Psoas muscle (tissue), 8 donors: ENCODE data around the gene GPC1. TPM values are rescaled to one million over a fixed set of nuclear protein-coding genes. Genes with fewer than 3 reads are reported as not detected.

Experiments
- ATAC-seq, 4 donors: fragments of 200-7000 bp; cut with Tn5 transposase; one replicate each; pipeline ENCODE4 v1.9.1; 2020; ENCODE audit warnings: moderate library complexity in 3 of 4, mild to moderate bottlenecking in 2 of 4
- DNase-seq, 2 donors: peaks; one replicate each; pipeline ENCODE4 v3.0.0-alpha.2; 2020
- H3K27ac ChIP-seq: fragments of 200-600 bp; one replicate; pipeline ENCODE4 v1.8.0; 2022
- H3K27me3 ChIP-seq, 3 donors: fragments of 200-600 bp in 1 of 3; one replicate each; pipeline versions ENCODE4 v1.6.1 to v1.8.0; 2013 to 2022; ENCODE audit warnings: low read length in 2 of 3, mild to moderate bottlenecking in 2 of 3, moderate library complexity in 1 of 3; ENCODE audit not compliant: insufficient read depth in 3 of 3
- H3K36me3 ChIP-seq, 2 donors: fragments of 200-600 bp in 1 of 2; one replicate each; pipeline versions ENCODE4 v1.6.1 to v1.8.0; 2013 to 2022; ENCODE audit warnings: low read depth in 1 of 2, mild to moderate bottlenecking in 1 of 2, moderate library complexity in 1 of 2; ENCODE audit not compliant: insufficient read depth in 1 of 2
- H3K4me1 ChIP-seq: fragments of 200-600 bp; one replicate; pipeline ENCODE4 v1.8.0; 2022
- H3K4me3 ChIP-seq: fragments of 200-600 bp; one replicate; pipeline ENCODE4 v1.8.0; 2022; ENCODE audit warnings: mild to moderate bottlenecking
- H3K9me3 ChIP-seq: fragments of 200-600 bp; one replicate; pipeline ENCODE4 v1.8.0; 2022
- CTCF ChIP-seq: fragments of 200-600 bp; IDR thresholded peaks from one replicate; pipeline ENCODE4 v1.8.0; 2022; ENCODE audit warnings: antibody characterized with exemption
- WGBS, 3 donors: extraction: QIAGEN DNeasy Blood & Tissue Kit; methylation state at CpG; one replicate each; pipeline versions ENCODE4 v1.1.6 to v1.1.7; 2013; 5-methylcytosine and 5-hydroxymethylcytosine counted together
- intact Hi-C, 2 donors: fragments of 100-400 bp; cut with DNase I; formaldehyde crosslinking; loops; one replicate each; pipeline versions ENCODE4 v1.11.0 to v1.14.2; 2022
- polyA plus RNA-seq, 3 donors: library from polyadenylated mRNA; stranded (reverse); fragments of 200-250 nt; gene quantifications; one replicate each; pipeline ENCODE4 v1.2.3, GENCODE V29; 2013
- total RNA-seq, 4 donors: library from RNA; stranded (reverse); fragmentation: NEBNext Ultra II Directional in 2 of 4; extraction: Animal tissue kit (Norgen Biotek cat#: 25700) in 2 of 4; gene quantifications; one replicate each; pipeline versions ENCODE4 v1.2.1 to v1.2.4, GENCODE V29; 2021 to 2023
- donor health status: healthy with polysubstance abuse.
- donor health status: DM: no; HTN: no; CAD: no; lungs with moderate emphysema.
- donor health status: Bipolar disorder and iron deficiency.
- donor health status: healthy.
- donor health status: DM: yes; HTN: yes; CAD: no.
- donor health status: DM: no; HTN: no; CAD: no.
- donor health status: DM: no; HTN: no; CAD: no.
- donor health status: DM: yes; HTN: yes; CAD: no.

GPC1 gene
- total and polyA plus RNA-seq, 7 donors, result 85.4 to 180 (median 116) TPM

- 45 to 49% (median 45%) methylated on average over 27 to 31 of the region's 31 CpGs for WGBS, 3 donors
- Histone ChIP-seq H3K9me3 (no peaks in the 10 kb centered on the region), H3K4me3 (no peak overlapping the region), H3K27me3 (no peaks in the 10 kb centered on the region), H3K27ac (peak overlapping the region; percentile 23), H3K4me1 (peaks cover 20% of the 10 kb centered on the region), H3K36me3 (no peaks in the 10 kb centered on the region)
- peak; percentile 17 to 78 for DNase-seq
- intact Hi-C loops, result no loop called here
- TF ChIP-seq CTCF, result no peak
- ATAC-seq, result peak; percentile 29 to 81 (median 69)
Measured at GRCh38 chr2:240392084-240392947, 43.1 kb upstream of the GPC1 start.

- Histone ChIP-seq H3K4me1 (peaks cover 11% of the 10 kb centered on the region), H3K36me3 (no peaks in the 10 kb centered on the region), H3K27me3 (no peaks in the 10 kb centered on the region), H3K27ac (no peak overlapping the region), H3K4me3 (no peak overlapping the region), H3K9me3 (no peaks in the 10 kb centered on the region)
- intact Hi-C loops, result no loop called here
- ATAC-seq (no peak), DNase-seq (peak in 1 of 2 donors; percentile 7)
- TF ChIP-seq CTCF, result no peak
- 91 to 94% (median 92%) methylated on average over 23 of the region's 23 CpGs for WGBS, 3 donors
Measured at GRCh38 chr2:240392948-240393830, 42.3 kb upstream of the GPC1 start.

- no peaks in the 10 kb centered on the region for H3K36me3 ChIP-seq
- ATAC-seq, result no peak
- no peaks in the 10 kb centered on the region for H3K9me3 ChIP-seq
- peak in 1 of 2 donors; percentile 7 for DNase-seq
- H3K27me3 ChIP-seq, result no peaks in the 10 kb centered on the region
- intact Hi-C loops, result no loop called here
- peaks cover 11% of the 10 kb centered on the region for H3K4me1 ChIP-seq
- WGBS, 3 donors, result 86 to 94% (median 86%) methylated on average over 21 of the region's 21 CpGs
- no peak overlapping the region for H3K27ac ChIP-seq
- no peak overlapping the region for H3K4me3 ChIP-seq
- no peak for TF ChIP-seq CTCF
Measured at GRCh38 chr2:240393831-240394410, 41.5 kb upstream of the GPC1 start.

- no peak overlapping the region for H3K27ac ChIP-seq
- intact Hi-C loops, result no loop called here
- no peaks in the 10 kb centered on the region for H3K36me3 ChIP-seq
- H3K9me3 ChIP-seq, result no peaks in the 10 kb centered on the region
- TF ChIP-seq CTCF, result no peak
- WGBS, 3 donors, result 96 to 97% (median 97%) methylated on average over 9 of the region's 9 CpGs
- peaks cover 11% of the 10 kb centered on the region for H3K4me1 ChIP-seq
- no peaks in the 10 kb centered on the region for H3K27me3 ChIP-seq
- ATAC-seq (no peak), DNase-seq (no peak)
- no peak overlapping the region for H3K4me3 ChIP-seq
Measured at GRCh38 chr2:240394549-240394948, 40.9 kb upstream of the GPC1 start.
